ENCODE measurements around the gene MARS1. TPM values are rescaled to one million over a fixed set of nuclear protein-coding genes. Genes with fewer than 3 reads are reported as not detected.
"Not testable (repeated sequence)": the region's sequence is repeated elsewhere in the genome, so short reads cannot be mapped to it uniquely, and the experiment has no call there.

MARS1 gene
- total RNA-seq, 2 donors from 2014 or later: 130 to 243 TPM

- peak overlapping the region; percentile 87 for H3K4me3 Mint-ChIP-seq
- H3K27me3 Mint-ChIP-seq: no peaks in the 10 kb centered on the region
- H3K36me3 Mint-ChIP-seq (ENCODE audit: low read depth): peaks cover 57% of the 10 kb centered on the region
- H3K27ac Mint-ChIP-seq: peak overlapping the region; percentile 88
- H3K4me1 Mint-ChIP-seq: peaks cover 20% of the 10 kb centered on the region
- ATAC-seq (replicated peaks): no peak
- no peaks in the 10 kb centered on the region for H3K9me3 Mint-ChIP-seq
These were observed 711 bp downstream of the MARS1 start for GRCh38 chr12:57488402-57489156.

DNA sequence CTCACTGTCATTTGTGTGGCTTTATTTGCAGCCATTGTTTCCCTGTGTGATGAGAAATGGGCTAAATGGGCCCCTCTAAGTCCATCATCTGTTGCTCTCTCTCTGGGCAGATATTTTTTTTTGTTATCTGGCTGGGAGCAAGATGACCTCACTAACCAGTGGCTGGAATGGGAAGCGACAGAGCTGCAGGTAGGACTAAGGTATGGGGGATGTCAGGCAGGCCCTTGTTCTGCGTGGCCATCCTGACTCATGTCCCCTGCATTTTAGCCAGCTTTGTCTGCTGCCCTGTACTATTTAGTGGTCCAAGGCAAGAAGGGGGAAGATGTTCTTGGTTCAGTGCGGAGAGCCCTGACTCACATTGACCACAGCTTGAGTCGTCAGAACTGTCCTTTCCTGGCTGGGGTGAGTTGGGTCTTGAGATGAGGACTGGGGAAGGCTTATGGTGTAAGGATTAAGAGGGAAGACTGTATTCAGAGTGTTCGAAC, 1.3 kb downstream of the MARS1 start:
- ATAC-seq (replicated peaks): no peak
- Mint-ChIP-seq H3K9me3 (no peaks in the 10 kb centered on the region), H3K36me3 (ENCODE audit: low read depth) (peaks cover 62% of the 10 kb centered on the region)

DNA sequence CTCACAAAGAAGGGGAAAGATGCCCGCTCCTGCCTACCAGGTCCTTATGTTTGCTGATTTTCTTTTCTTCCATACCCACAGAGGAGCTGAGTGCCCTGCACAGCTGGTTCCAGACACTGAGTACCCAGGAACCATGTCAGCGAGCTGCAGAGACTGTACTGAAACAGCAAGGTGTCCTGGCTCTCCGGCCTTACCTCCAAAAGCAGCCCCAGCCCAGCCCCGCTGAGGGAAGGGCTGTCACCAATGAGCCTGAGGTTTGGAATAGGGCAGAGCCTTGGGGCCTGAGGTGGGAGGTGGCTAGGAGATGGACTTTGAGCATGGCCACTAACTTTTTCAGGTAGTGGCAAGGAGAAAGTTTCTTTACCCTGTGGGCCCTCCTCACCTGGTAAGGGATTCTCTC, 2.3 kb downstream of the MARS1 start:
- Mint-ChIP-seq H3K36me3 (ENCODE audit: low read depth) (peaks cover 71% of the 10 kb centered on the region), H3K4me3 (no peak overlapping the region), H3K4me1 (peaks cover 20% of the 10 kb centered on the region), H3K27me3 (no peaks in the 10 kb centered on the region), H3K27ac (no peak overlapping the region), H3K9me3 (no peaks in the 10 kb centered on the region)
- no peak for ATAC-seq (replicated peaks)

More for the DNA sequence above, 1.3 kb downstream of the MARS1 start:
- peaks cover 20% of the 10 kb centered on the region for H3K4me1 Mint-ChIP-seq
- H3K27me3 Mint-ChIP-seq: no peaks in the 10 kb centered on the region
- peak overlapping the region; percentile 88 for H3K27ac Mint-ChIP-seq
- H3K4me3 Mint-ChIP-seq: peak overlapping the region; percentile 87

DNA sequence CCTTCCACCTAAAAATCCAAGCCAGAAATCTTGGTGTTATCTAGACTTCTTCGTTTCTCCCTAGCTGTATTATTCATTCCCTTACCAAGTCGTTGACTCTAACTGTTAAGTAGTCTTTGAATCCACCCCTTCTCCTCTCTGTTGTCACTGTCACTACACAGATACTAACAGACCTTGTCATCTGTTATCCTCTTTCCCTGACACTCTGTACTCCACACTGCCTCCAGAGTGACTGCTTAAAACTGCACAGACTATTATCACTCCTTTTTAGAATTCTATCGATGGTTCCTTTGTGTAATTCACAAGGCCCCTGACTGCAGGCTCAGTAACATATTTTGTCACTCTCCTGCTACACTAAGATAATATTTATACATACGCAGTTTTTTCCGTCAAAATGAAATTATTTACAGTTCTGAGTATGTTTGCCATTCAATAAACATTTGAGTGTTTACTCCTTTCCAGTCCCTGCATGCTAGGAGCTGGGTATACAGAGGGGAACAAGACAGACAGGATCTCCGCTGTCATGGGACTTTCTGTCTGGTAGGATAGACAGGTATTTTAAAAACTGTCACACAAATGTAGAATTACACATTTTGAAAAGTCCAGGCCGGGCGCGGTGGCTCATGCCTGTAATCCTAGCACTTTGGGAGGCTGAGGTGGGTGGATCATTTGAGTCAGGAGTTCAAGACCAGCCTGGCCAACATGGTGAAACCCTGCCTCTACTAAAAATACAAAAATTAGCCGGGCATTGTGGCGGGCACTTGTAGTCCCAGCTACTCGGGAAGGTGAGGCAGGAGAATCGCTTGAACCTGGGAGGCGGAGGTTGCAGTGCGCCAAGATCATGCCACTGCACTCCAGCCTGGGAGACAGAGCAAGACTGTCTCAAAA, 3.8 kb downstream of the MARS1 start:
- Mint-ChIP-seq H3K9me3 (no peaks in the 10 kb centered on the region), H3K4me1 (peaks cover 20% of the 10 kb centered on the region), H3K27ac (no peak overlapping the region), H3K4me3 (no peak overlapping the region), H3K27me3 (no peaks in the 10 kb centered on the region), H3K36me3 (ENCODE audit: low read depth) (peaks cover 86% of the 10 kb centered on the region)
- ATAC-seq (replicated peaks): no peak

- Mint-ChIP-seq H3K4me1 (peaks cover 10% of the 10 kb centered on the region), H3K36me3 (ENCODE audit: low read depth) (peaks cover 93% of the 10 kb centered on the region)
- not testable (repeated sequence) for ATAC-seq (replicated peaks); H3K27ac Mint-ChIP-seq; H3K9me3 Mint-ChIP-seq; H3K27me3 Mint-ChIP-seq; H3K4me3 Mint-ChIP-seq
These were observed 7.3 kb downstream of the MARS1 start for GRCh38 chr12:57495051-57495701.

- no peaks in the 10 kb centered on the region for H3K9me3 Mint-ChIP-seq
- peaks cover 93% of the 10 kb centered on the region for H3K36me3 Mint-ChIP-seq (ENCODE audit: low read depth)
- H3K27ac Mint-ChIP-seq: no peak overlapping the region
- no peaks in the 10 kb centered on the region for H3K27me3 Mint-ChIP-seq
- H3K4me3 Mint-ChIP-seq: no peak overlapping the region
- peak; percentile 37 for ATAC-seq (replicated peaks)
- H3K4me1 Mint-ChIP-seq: peaks cover 5% of the 10 kb centered on the region
These were observed 9.0 kb downstream of the MARS1 start for GRCh38 chr12:57496822-57497221.

DNA sequence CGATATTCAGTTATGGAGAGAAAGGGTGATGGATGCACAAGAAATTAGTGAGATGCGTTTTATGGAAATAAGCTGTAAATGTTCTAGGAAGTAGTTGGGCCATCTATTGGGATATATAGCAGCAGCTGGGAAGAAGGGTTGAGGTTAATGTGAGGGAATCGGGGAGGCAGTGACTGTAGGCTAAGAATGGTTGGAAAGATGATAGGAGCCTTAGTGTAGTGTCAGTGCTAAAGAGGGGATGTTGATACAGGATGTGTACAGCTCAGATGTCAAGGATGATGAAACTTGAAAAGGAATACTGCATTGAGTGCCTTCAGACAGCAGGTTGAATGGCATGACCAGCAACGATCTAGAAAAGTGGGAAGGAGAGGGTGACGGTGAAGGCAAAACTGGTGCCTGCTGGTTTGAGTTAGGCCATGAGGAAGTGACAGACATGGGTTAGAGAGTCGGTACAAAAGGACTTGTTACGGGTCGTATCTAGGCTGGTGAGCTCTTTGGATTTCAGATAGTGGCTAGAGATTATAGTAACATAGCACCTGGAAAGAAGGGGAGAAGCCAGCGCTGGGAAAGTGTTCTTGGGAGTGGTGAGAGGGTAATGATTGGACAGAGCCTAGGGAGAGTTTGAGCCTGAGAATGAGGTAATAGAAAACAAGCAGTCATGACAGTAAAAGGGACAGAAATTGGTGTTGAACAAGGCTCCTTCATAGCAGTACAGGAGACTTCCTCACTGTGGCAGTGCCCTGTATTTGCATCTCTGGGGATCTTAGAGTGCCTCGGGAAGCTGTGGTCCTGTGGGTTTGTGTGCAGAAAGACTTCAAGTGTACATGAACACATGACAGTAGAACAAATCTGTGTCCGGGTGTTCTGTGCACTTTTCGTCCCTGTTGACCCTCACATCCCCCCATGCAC, 9.6 kb downstream of the MARS1 start:
- ATAC-seq (replicated peaks): no peak
- no peaks in the 10 kb centered on the region for H3K9me3 Mint-ChIP-seq
- no peaks in the 10 kb centered on the region for H3K27me3 Mint-ChIP-seq
- H3K4me3 Mint-ChIP-seq: no peak overlapping the region
- peaks cover 93% of the 10 kb centered on the region for H3K36me3 Mint-ChIP-seq (ENCODE audit: low read depth)
- peak overlapping the region; percentile 24 for H3K27ac Mint-ChIP-seq
- peaks cover 5% of the 10 kb centered on the region for H3K4me1 Mint-ChIP-seq

- no peaks in the 10 kb centered on the region for H3K9me3 Mint-ChIP-seq
- H3K36me3 Mint-ChIP-seq (ENCODE audit: low read depth): peaks cover 93% of the 10 kb centered on the region
- no peaks in the 10 kb centered on the region for H3K27me3 Mint-ChIP-seq
- ATAC-seq (replicated peaks): no peak
- peaks cover 5% of the 10 kb centered on the region for H3K4me1 Mint-ChIP-seq
- H3K4me3 Mint-ChIP-seq: no peak overlapping the region
- H3K27ac Mint-ChIP-seq: peak overlapping the region; percentile 24
These were observed 10.2 kb downstream of the MARS1 start for GRCh38 chr12:57498132-57498502.

DNA sequence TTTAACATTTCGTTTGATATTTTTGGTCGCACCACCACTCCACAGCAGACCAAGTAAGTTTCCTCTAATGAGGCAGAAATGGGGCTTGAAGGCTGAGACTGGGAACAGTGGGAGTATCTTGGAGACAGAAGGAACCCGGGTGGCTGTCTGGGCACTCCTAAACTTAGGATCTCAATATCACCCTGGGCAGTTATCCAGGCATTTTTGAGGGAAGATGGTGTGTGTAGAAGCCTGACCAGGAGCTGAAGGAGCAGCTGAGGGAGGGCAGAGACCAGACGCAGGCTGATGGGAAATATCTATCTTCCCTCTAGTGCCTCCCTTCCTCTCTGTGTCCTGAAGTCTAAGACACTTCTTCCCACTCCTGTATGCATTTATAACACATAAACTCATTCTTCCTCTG, 10.7 kb downstream of the MARS1 start:
- Mint-ChIP-seq H3K27me3 (no peaks in the 10 kb centered on the region), H3K4me1 (peaks cover 5% of the 10 kb centered on the region), H3K9me3 (no peaks in the 10 kb centered on the region), H3K27ac (peak overlapping the region; percentile 24), H3K36me3 (ENCODE audit: low read depth) (peaks cover 97% of the 10 kb centered on the region), H3K4me3 (no peak overlapping the region)
- ATAC-seq (replicated peaks): no peak

- peaks cover 5% of the 10 kb centered on the region for H3K4me1 Mint-ChIP-seq
- H3K9me3 Mint-ChIP-seq: no peaks in the 10 kb centered on the region
- H3K27ac Mint-ChIP-seq: no peak overlapping the region
- H3K4me3 Mint-ChIP-seq: no peak overlapping the region
- ATAC-seq (replicated peaks): no peak
- H3K36me3 Mint-ChIP-seq (ENCODE audit: low read depth): peaks cover 99% of the 10 kb centered on the region
- no peaks in the 10 kb centered on the region for H3K27me3 Mint-ChIP-seq
These were observed 12.3 kb downstream of the MARS1 start for GRCh38 chr12:57500213-57500612.

GRCh38 chr12:57502311-57502969, 14.6 kb downstream of the MARS1 start:
- not testable (repeated sequence) for H3K4me3 Mint-ChIP-seq

GRCh38 chr12:57506541-57506940, 18.7 kb downstream of the MARS1 start:
- H3K27me3 Mint-ChIP-seq; H3K4me1 Mint-ChIP-seq; H3K27ac Mint-ChIP-seq; H3K4me3 Mint-ChIP-seq; H3K9me3 Mint-ChIP-seq; ATAC-seq (replicated peaks): not testable (repeated sequence)
- H3K36me3 Mint-ChIP-seq (ENCODE audit: low read depth): peaks cover 88% of the 10 kb centered on the region

More at GRCh38 chr12:57502311-57502969, 14.6 kb downstream of the MARS1 start:
- H3K9me3 Mint-ChIP-seq; H3K27me3 Mint-ChIP-seq; H3K27ac Mint-ChIP-seq; H3K4me1 Mint-ChIP-seq; ATAC-seq (replicated peaks): not testable (repeated sequence)
- H3K36me3 Mint-ChIP-seq (ENCODE audit: low read depth): peaks cover 93% of the 10 kb centered on the region

DNA sequence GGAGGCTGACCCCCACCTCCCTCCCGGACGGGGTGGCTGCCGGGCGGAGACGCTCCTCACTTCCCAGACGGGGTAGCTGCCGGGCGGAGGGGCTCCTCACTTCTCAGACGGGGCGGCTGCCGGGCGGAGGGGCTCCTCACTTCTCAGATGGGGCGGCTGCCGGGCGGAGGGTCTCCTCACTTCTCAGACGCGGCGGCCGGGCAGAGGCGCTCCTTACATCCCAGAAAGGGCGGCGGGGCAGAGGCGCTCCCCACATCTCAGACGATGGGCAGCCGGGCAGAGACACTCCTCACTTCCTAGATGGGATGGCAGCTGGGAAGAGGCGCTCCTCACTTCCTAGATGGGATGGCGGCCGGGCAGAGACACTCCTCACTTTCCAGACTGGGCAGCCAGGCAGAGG, 19.9 kb downstream of the MARS1 start:
- H3K27me3 Mint-ChIP-seq; H3K4me1 Mint-ChIP-seq; H3K4me3 Mint-ChIP-seq; H3K27ac Mint-ChIP-seq; H3K9me3 Mint-ChIP-seq; ATAC-seq (replicated peaks): not testable (repeated sequence)
- H3K36me3 Mint-ChIP-seq (ENCODE audit: low read depth): peaks cover 88% of the 10 kb centered on the region

Data from activated T-helper 17 cell treated with anti-CD3 and anti-CD28 coated beads, Interleukin-2, amount 50 U/mL, for 72 hours (primary cell).